HG03108 (cell line): ENCODE results near the gene EPAS1.

Experiments used
- ATAC-seq: cut with Tn5 transposase; IDR thresholded peaks from one replicate; pipeline ENCODE4 v1.9.1; 2021; ENCODE audit warnings: moderate library complexity; ENCODE audit not compliant: unreplicated experiment

Gene EPAS1

GRCh38 chr2:46318579-46319460, 21.6 kb downstream of the EPAS1 start:
- no peak for ATAC-seq

GRCh38 chr2:46319711-46320110, 22.5 kb downstream of the EPAS1 start:
- ATAC-seq, result no peak

- no peak for ATAC-seq
These were observed 22.9 kb downstream of the EPAS1 start for GRCh38 chr2:46320141-46320567.

GRCh38 chr2:46323730-46324129, 26.5 kb downstream of the EPAS1 start:
- ATAC-seq, result no peak

GRCh38 chr2:46325182-46325928, 28.1 kb downstream of the EPAS1 start:
- no peak for ATAC-seq

GRCh38 chr2:46326231-46326980, 29.2 kb downstream of the EPAS1 start:
- ATAC-seq, result no peak

GRCh38 chr2:46327627-46328026, 30.4 kb downstream of the EPAS1 start:
- ATAC-seq, result no peak

- no peak for ATAC-seq
These were observed 31.1 kb downstream of the EPAS1 start for GRCh38 chr2:46328291-46328690.

- ATAC-seq, result no peak
These were observed 31.6 kb downstream of the EPAS1 start for GRCh38 chr2:46328829-46329228.

- no peak for ATAC-seq
These were observed 32.1 kb downstream of the EPAS1 start for GRCh38 chr2:46329340-46329739.

GRCh38 chr2:46329803-46330775, 32.9 kb downstream of the EPAS1 start:
- ATAC-seq, result no peak

- ATAC-seq, result no peak
These were observed 34.0 kb downstream of the EPAS1 start for GRCh38 chr2:46331109-46331766.

- ATAC-seq, result no peak
These were observed 35.6 kb downstream of the EPAS1 start for GRCh38 chr2:46332686-46333281.

GRCh38 chr2:46333912-46334311, 36.7 kb downstream of the EPAS1 start:
- ATAC-seq, result no peak

- no peak for ATAC-seq
These were observed 37.4 kb downstream of the EPAS1 start for GRCh38 chr2:46334389-46335271.

- ATAC-seq, result no peak
These were observed 38.4 kb downstream of the EPAS1 start for GRCh38 chr2:46335391-46336282.

- no peak for ATAC-seq
These were observed 39.2 kb downstream of the EPAS1 start for GRCh38 chr2:46336283-46336959.
